HG03060 (cell line): ENCODE measurements around the gene ZRANB3.
"Not testable (repeated sequence)": the region's sequence is repeated elsewhere in the genome, so short reads cannot be mapped to it uniquely, and the experiment has no call there.

Experiments used
- ATAC-seq: cut with Tn5 transposase; IDR thresholded peaks from one replicate; pipeline ENCODE4 v1.9.1; 2021; ENCODE audit warnings: low read depth, moderate number of reproducible peaks; ENCODE audit not compliant: unreplicated experiment

Gene ZRANB3

GRCh38 chr2:135494503-135494902 lies 36.5 kb downstream of the ZRANB3 start:
- no peak for ATAC-seq

GRCh38 chr2:135490376-135490775 lies 40.6 kb downstream of the ZRANB3 start:
- ATAC-seq, result no peak

- ATAC-seq, result no peak
Observed at GRCh38 chr2:135485441-135485840, 45.6 kb downstream of the ZRANB3 start.

- no peak for ATAC-seq
Observed at GRCh38 chr2:135475128-135475527, 55.9 kb downstream of the ZRANB3 start.

- no peak for ATAC-seq
Observed at GRCh38 chr2:135473567-135473966, 57.5 kb downstream of the ZRANB3 start.

GRCh38 chr2:135471106-135471505 lies 59.9 kb downstream of the ZRANB3 start:
- no peak for ATAC-seq

GRCh38 chr2:135457279-135457678 lies 73.7 kb downstream of the ZRANB3 start:
- no peak for ATAC-seq

GRCh38 chr2:135456835-135457234 lies 74.2 kb downstream of the ZRANB3 start:
- ATAC-seq, result no peak

- no peak for ATAC-seq
Observed at GRCh38 chr2:135456431-135456830, 74.6 kb downstream of the ZRANB3 start.

- ATAC-seq, result no peak
Observed at GRCh38 chr2:135454608-135455007, 76.4 kb downstream of the ZRANB3 start.

GRCh38 chr2:135453027-135453426 lies 78.0 kb downstream of the ZRANB3 start:
- ATAC-seq, result not testable (repeated sequence)

- ATAC-seq, result no peak
Observed at GRCh38 chr2:135451966-135452365, 79.1 kb downstream of the ZRANB3 start.

GRCh38 chr2:135443013-135443412 lies 88.0 kb downstream of the ZRANB3 start:
- ATAC-seq, result not testable (repeated sequence)

GRCh38 chr2:135435155-135435554 lies 95.9 kb downstream of the ZRANB3 start:
- not testable (repeated sequence) for ATAC-seq

GRCh38 chr2:135424849-135425248 lies 106.2 kb downstream of the ZRANB3 start:
- ATAC-seq, result no peak

- no peak for ATAC-seq
Observed at GRCh38 chr2:135422898-135423297, 108.1 kb downstream of the ZRANB3 start.

GRCh38 chr2:135411646-135412045 lies 119.4 kb downstream of the ZRANB3 start:
- no peak for ATAC-seq

- ATAC-seq, result no peak
Observed at GRCh38 chr2:135409436-135409835, 121.6 kb downstream of the ZRANB3 start.

- not testable (repeated sequence) for ATAC-seq
Observed at GRCh38 chr2:135396259-135396658, 134.8 kb downstream of the ZRANB3 start.

GRCh38 chr2:135386993-135387392 lies 144.0 kb downstream of the ZRANB3 start:
- no peak for ATAC-seq

GRCh38 chr2:135378591-135378990 lies 152.4 kb downstream of the ZRANB3 start:
- ATAC-seq, result no peak

GRCh38 chr2:135373702-135374101 lies 157.3 kb downstream of the ZRANB3 start:
- no peak for ATAC-seq

GRCh38 chr2:135349941-135350340 lies 181.1 kb downstream of the ZRANB3 start:
- no peak for ATAC-seq
